Measurements from ENCODE around the gene C1QTNF12. TPM values are rescaled to one million over a fixed set of nuclear protein-coding genes. Genes with fewer than 3 reads are reported as not detected.
A peak's percentile ranks its signal among the peaks of the same experiment; 100 is the strongest.

Gene C1QTNF12
- total and polyA plus RNA-seq, 2 donors (not counting 3 experiments of a cell fraction or from before 2014, with no cell fraction given) = 1.0 to 1.9 TPM

GRCh38 chr1:1200876-1201810 is 45.4 kb downstream of the C1QTNF12 start:
- Histone ChIP-seq H3K9me1 (replicated peaks; ENCODE audit: control insufficient read depth, extremely low read depth, insufficient read depth, low read length) (no peaks in the 10 kb centered on the region), H3K9me3 (replicated peaks; ENCODE audit: control insufficient read depth, insufficient read depth, low read length) (no peaks in the 10 kb centered on the region), H2AFZ (ENCODE audit: low read depth, low read length) (peak overlapping the region; percentile 44), H3K27me3 (ENCODE audit: control insufficient read depth in 2 of 2, insufficient read depth in 2 of 2, low read length in 2 of 2) (peaks cover 1 to 6% of the 10 kb centered on the region in 2 experiments), H3K4me1 (ENCODE audit: control insufficient read depth, extremely low read depth, insufficient read depth, low read length) (no peaks in the 10 kb centered on the region), H3K27ac (ENCODE audit: insufficient read depth, low read depth, low read length) (no peak overlapping the region), H4K20me1 (replicated peaks; ENCODE audit: control insufficient read depth, extremely low read depth, insufficient read depth, low read length) (no peaks in the 10 kb centered on the region), H3K9ac (replicated peaks; ENCODE audit: extremely low read depth, insufficient read depth, low read length) (no peak overlapping the region), H3K4me3 (replicated peaks in 1 of 3; ENCODE audit: insufficient read depth in 1 of 3, low read depth in 1 of 3, low read length in 3 of 3) (peak overlapping the region in 1 of 3 experiments; percentile 26), H3K79me2 (ENCODE audit: control insufficient read depth, insufficient read depth, low read length) (no peaks in the 10 kb centered on the region), H3K36me3 (ENCODE audit: control insufficient read depth in 2 of 2, extremely low read depth in 1 of 2, insufficient read depth in 2 of 2, low read length in 2 of 2) (no peaks in the 10 kb centered on the region), H3K4me2 (ENCODE audit: insufficient read depth, low read length) (no peak overlapping the region)
- TF ChIP-seq EZH2 (IDR thresholded peaks at IDR 0.05; ENCODE audit: borderline replicate concordance, low read depth, low read length, severe bottlenecking) (peak; percentile 34), MAX (IDR thresholded peaks at IDR 0.05; ENCODE audit: insufficient read depth, insufficient read length) (no peak)
- ChIA-PET CTCF (no interaction called here), POLR2A (interaction anchor here (0.5 kb wide), 1 partner anchor 15 kb away, joined by 3 read pairs; no protein-coding TSS in a partner anchor)
- intact Hi-C loops (cut with micrococcal nuclease) = no loop called here
- DNase-seq (ENCODE audit: low read depth, low spot score) (peak; percentile 10), FAIRE-seq (no peak)
- no TSS peak for BruUV-seq (replicated peaks)
- dilution Hi-C loops (cut with MboI; ENCODE audit: extremely low pct_ligation_motif_present, low sequenced_read_pairs) = no loop called here

- no peaks in the 10 kb centered on the region for H3K9me3 ChIP-seq (replicated peaks; ENCODE audit: control insufficient read depth, insufficient read depth, low read length)
- intact Hi-C loops (cut with micrococcal nuclease) = no loop called here
- no peaks in the 10 kb centered on the region for H3K4me1 ChIP-seq (ENCODE audit: control insufficient read depth, extremely low read depth, insufficient read depth, low read length)
- no peaks in the 10 kb centered on the region for H4K20me1 ChIP-seq (replicated peaks; ENCODE audit: control insufficient read depth, extremely low read depth, insufficient read depth, low read length)
- dilution Hi-C loops (cut with MboI; ENCODE audit: extremely low pct_ligation_motif_present, low sequenced_read_pairs) = no loop called here
- BruUV-seq (replicated peaks) = no TSS peak
- FAIRE-seq (no peak), DNase-seq (ENCODE audit: low read depth, low spot score) (no peak)
- POLR2A ChIA-PET = interaction anchor here (0.5 kb wide), 1 partner anchor 14 kb away, joined by 3 read pairs; no protein-coding TSS in a partner anchor
- peaks cover 0 to 1% of the 10 kb centered on the region in 2 experiments for H3K27me3 ChIP-seq (ENCODE audit: control insufficient read depth in 2 of 2, insufficient read depth in 2 of 2, low read length in 2 of 2)
- no peaks in the 10 kb centered on the region for H3K79me2 ChIP-seq (ENCODE audit: control insufficient read depth, insufficient read depth, low read length)
- no peaks in the 10 kb centered on the region for H3K9me1 ChIP-seq (replicated peaks; ENCODE audit: control insufficient read depth, extremely low read depth, insufficient read depth, low read length)
- no peaks in the 10 kb centered on the region for H3K36me3 ChIP-seq (ENCODE audit: control insufficient read depth in 2 of 2, extremely low read depth in 1 of 2, insufficient read depth in 2 of 2, low read length in 2 of 2)
- no peak overlapping the region for H3K4me3 ChIP-seq (replicated peaks in 1 of 3; ENCODE audit: insufficient read depth in 1 of 3, low read depth in 1 of 3, low read length in 3 of 3)
- H3K4me2 ChIP-seq (ENCODE audit: insufficient read depth, low read length) = no peak overlapping the region
- CTCF ChIA-PET = no interaction called here
- H2AFZ ChIP-seq (ENCODE audit: low read depth, low read length) = no peak overlapping the region
- H3K9ac ChIP-seq (replicated peaks; ENCODE audit: extremely low read depth, insufficient read depth, low read length) = no peak overlapping the region
- TF ChIP-seq FOS (IDR thresholded peaks at IDR 0.05; ENCODE audit: borderline replicate concordance, insufficient read depth, low read length) = no peak
- no peak for TF ChIP-seq MAX (IDR thresholded peaks at IDR 0.05; ENCODE audit: insufficient read depth, insufficient read length)
- no peak for TF ChIP-seq EZH2 (IDR thresholded peaks at IDR 0.05; ENCODE audit: borderline replicate concordance, low read depth, low read length, severe bottlenecking)
- no peak for TF ChIP-seq CTCF (IDR thresholded peaks at IDR 0.05; ENCODE audit: extremely low read depth in 1 of 2, insufficient read depth in 1 of 2, low read depth in 1 of 2, low read length in 2 of 2)
- TF ChIP-seq MYC (IDR thresholded peaks at IDR 0.05; ENCODE audit: low read depth, low read length) = no peak
- TF ChIP-seq GATA2 (IDR thresholded peaks at IDR 0.05; ENCODE audit: insufficient read depth, insufficient read length, low read depth, low read length) = no peak
- no peak for TF ChIP-seq JUN (IDR thresholded peaks at IDR 0.05; ENCODE audit: borderline replicate concordance, insufficient read depth, insufficient read length, low read depth)
- no peak for TF ChIP-seq POLR2A (IDR thresholded peaks at IDR 0.05; ENCODE audit: low read depth, low read length)
- TF ChIP-seq POLR2AphosphoS5 (IDR thresholded peaks at IDR 0.05; ENCODE audit: insufficient read depth, low read depth, low read length) = no peak
- no peak overlapping the region for H3K27ac ChIP-seq (ENCODE audit: insufficient read depth, low read depth, low read length)
Observed at GRCh38 chr1:1199961-1200875, 46.3 kb downstream of the C1QTNF12 start.
